ENCODE data around the gene STOM. TPM values are rescaled to one million over a fixed set of nuclear protein-coding genes. Genes with fewer than 3 reads are reported as not detected.

Gene STOM
- total RNA-seq, 4 donors from 2014 or later = 293 to 539 (median 457) TPM

DNA sequence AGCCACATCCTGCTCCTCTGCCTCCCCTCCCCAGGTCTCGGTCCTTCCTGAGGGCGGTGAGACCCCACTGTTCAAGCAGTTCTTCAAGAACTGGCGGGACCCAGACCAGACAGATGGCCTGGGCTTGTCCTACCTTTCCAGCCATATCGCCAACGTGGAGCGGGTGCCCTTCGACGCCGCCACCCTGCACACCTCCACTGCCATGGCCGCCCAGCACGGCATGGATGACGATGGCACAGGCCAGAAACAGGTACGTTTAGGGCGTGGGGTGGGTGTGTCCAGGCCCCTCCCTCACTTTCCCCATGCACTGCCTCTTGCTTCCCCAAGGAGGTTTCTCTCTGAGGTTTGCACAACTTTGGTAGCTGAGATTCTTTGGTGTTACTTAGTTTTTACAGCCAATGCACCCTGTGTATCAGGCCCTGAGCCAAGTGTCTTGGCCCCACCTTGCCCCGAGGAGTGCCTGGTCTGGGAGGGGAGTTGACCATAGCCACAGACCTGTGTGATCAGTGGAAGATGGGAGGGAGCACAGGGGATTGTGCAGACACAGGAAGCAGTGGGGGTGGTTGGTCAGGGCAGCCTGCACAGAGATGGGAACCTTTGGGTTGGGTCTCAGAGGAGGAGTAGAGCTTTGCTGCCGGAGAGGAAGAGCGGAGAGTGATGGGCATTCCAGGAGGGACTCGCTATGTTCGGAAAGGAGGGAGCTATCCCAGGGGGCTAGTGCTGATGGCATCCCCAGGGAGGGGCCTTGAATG lies 51.2 kb downstream of the STOM start:
- TF ChIP-seq POLR2A (IDR thresholded peaks at IDR 0.05) (no peak), POLR2AphosphoS5 (IDR thresholded peaks at IDR 0.05) (no peak), EP300 (IDR thresholded peaks at IDR 0.05) (no peak)
- TF ChIP-seq, protein P1, sequence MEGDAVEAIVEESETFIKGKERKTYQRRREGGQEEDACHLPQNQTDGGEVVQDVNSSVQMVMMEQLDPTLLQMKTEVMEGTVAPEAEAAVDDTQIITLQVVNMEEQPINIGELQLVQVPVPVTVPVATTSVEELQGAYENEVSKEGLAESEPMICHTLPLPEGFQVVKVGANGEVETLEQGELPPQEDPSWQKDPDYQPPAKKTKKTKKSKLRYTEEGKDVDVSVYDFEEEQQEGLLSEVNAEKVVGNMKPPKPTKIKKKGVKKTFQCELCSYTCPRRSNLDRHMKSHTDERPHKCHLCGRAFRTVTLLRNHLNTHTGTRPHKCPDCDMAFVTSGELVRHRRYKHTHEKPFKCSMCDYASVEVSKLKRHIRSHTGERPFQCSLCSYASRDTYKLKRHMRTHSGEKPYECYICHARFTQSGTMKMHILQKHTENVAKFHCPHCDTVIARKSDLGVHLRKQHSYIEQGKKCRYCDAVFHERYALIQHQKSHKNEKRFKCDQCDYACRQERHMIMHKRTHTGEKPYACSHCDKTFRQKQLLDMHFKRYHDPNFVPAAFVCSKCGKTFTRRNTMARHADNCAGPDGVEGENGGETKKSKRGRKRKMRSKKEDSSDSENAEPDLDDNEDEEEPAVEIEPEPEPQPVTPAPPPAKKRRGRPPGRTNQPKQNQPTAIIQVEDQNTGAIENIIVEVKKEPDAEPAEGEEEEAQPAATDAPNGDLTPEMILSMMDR (IDR thresholded peaks at IDR 0.05) = no peak
- Histone ChIP-seq H3K4me3 (no peak overlapping the region), H3K36me3 (peaks cover 0 to 98% of the 10 kb centered on the region in 2 donors), H3K9me3 (no peaks in the 10 kb centered on the region), H3K27ac (peak overlapping the region; percentile 90 to 98 (median 94)), H3K4me1 (peaks cover 2 to 100% (median 57%) of the 10 kb centered on the region in 3 donors), H3K27me3 (no peaks in the 10 kb centered on the region)
- no peak for ATAC-seq
- WGBS, 2 donors (ENCODE audit: low coverage in 1 of 2) = 52 to 57% methylated on average over 4 to 6 of the region's 19 CpGs

DNA sequence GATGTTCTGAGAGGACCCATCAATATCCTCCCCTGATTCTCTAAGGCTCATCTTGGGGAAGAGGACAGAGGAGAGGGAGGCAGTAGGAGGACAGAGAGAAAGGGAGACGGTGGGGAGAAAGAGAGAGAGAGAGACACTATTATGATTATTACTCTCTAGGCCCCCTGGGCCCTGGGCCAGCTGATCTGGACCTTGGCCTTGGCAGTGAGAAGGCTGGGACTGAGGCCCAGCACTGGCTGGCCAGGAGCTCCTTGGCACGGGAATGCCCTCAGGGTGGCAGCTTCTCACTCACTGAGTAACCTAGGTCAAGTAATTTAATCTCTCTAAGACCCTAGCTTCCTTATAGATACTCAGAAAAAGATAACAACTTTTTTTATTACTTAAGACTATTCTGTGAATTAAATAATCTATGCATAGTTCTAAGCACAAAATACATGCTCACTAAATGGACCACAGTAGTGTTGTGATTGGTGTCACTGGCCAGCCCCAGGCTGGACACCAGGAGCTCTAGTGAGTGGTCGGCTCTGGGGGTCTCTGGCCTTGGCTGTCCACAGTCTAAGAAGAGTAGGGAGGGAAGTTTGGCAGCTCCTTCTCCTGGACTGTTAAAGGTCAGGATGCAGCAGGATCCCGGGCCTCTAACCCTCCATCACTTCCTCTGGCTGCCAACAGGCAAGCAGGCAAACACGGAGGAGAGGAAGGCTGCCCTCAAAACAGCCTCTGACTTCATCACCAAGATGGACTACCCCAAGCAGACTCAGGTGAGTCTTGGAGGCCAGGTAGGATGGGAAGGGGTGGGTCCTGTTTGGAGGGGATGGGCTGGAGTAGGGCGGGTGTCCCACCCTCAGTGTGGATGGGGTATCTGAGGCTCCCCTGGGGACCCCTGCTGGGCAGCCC lies 52.1 kb downstream of the STOM start:
- Histone ChIP-seq H3K4me3 (no peak overlapping the region), H3K9me3 (no peaks in the 10 kb centered on the region), H3K4me1 (peaks cover 2 to 100% (median 50%) of the 10 kb centered on the region in 3 donors), H3K27me3 (no peaks in the 10 kb centered on the region), H3K27ac (peak overlapping the region; percentile 90 to 98 (median 94)), H3K36me3 (peaks cover 5 to 98% of the 10 kb centered on the region in 2 donors)
- ATAC-seq = no peak
- no peak for TF ChIP-seq POLR2AphosphoS5 (IDR thresholded peaks at IDR 0.05)
- no peak for TF ChIP-seq EP300 (IDR thresholded peaks at IDR 0.05)
- no peak for TF ChIP-seq POLR2A (IDR thresholded peaks at IDR 0.05)
- TF ChIP-seq, protein P1 (IDR thresholded peaks at IDR 0.05) = no peak
- 33 to 40% methylated on average over 1 to 2 of the region's 6 CpGs for WGBS, 2 donors (ENCODE audit: low coverage in 1 of 2)

DNA sequence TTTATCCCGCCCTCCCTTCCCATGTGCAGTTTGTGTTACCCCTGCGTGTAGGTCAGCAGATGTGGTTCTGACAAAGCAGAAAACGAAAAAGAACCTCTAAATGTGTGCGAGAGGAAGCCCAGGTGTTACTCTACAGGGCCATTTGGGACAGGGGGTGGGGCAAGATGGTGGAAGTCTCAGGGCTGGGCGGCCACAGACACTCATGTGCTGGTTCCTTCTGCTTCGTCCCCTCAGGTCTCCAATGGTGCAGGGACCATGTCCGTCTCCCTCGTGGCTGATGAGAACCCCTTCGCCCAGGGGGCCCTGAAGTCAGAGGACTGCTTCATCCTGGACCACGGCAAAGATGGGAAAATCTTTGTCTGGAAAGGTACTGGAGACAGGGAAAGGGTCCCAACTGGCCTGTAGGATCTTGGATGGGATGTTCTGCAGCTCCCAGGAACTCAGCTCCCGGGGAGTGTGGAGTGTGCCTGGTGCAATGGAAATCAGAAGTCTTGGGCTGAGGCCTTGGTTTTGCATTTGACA lies 53.1 kb downstream of the STOM start:
- no peak for ATAC-seq
- Histone ChIP-seq H3K4me3 (no peak overlapping the region), H3K36me3 (peaks cover 5 to 98% of the 10 kb centered on the region in 2 donors), H3K27me3 (no peaks in the 10 kb centered on the region), H3K27ac (peak overlapping the region; percentile 90 to 98 (median 94)), H3K4me1 (peaks cover 2 to 100% (median 42%) of the 10 kb centered on the region in 3 donors), H3K9me3 (no peaks in the 10 kb centered on the region)
- TF ChIP-seq, protein P1 (IDR thresholded peaks at IDR 0.05) = no peak
- TF ChIP-seq POLR2A (IDR thresholded peaks at IDR 0.05) (no peak), POLR2AphosphoS5 (IDR thresholded peaks at IDR 0.05) (no peak), EP300 (IDR thresholded peaks at IDR 0.05) (no peak)
- WGBS, 2 donors (ENCODE audit: low coverage in 1 of 2) = 78% methylated on average over 8 of the region's 11 CpGs; no CpG with 5 or more reads in 1 of the 2 donors

DNA sequence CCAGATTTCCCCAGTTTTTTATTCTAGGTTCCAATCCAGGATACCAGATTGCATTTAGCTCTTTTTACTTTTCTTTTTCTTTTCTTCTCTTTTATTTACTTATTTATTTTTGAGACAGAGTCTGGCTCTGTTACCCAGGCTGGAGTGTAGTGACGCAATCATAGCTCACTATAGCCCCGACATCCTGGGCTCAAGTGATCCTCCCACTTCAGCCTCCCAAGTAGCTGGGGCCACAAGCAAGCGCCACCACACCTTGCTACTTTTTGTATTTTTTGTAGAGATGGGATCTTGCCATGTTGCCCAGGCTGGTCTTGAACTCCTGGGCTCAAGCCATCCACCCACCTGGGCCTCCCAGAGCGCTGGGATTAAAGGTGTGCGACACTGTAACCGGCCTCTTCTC lies 53.7 kb downstream of the STOM start:
- Histone ChIP-seq H3K36me3 (peaks cover 5 to 98% of the 10 kb centered on the region in 2 donors), H3K4me3 (no peak overlapping the region), H3K4me1 (peaks cover 2 to 100% (median 38%) of the 10 kb centered on the region in 3 donors), H3K27ac (peak overlapping the region; percentile 0 to 96 (median 90)), H3K9me3 (no peaks in the 10 kb centered on the region), H3K27me3 (no peaks in the 10 kb centered on the region)
- TF ChIP-seq POLR2A (IDR thresholded peaks at IDR 0.05) (no peak), EP300 (IDR thresholded peaks at IDR 0.05) (no peak), POLR2AphosphoS5 (IDR thresholded peaks at IDR 0.05) (no peak)
- TF ChIP-seq, protein P1 (IDR thresholded peaks at IDR 0.05) = no peak
- WGBS, 2 donors (ENCODE audit: low coverage in 1 of 2) = 96 to 100% methylated on average over 4 of the region's 6 CpGs
- no peak for ATAC-seq

Measured in gastroesophageal sphincter (tissue), 4 donors.